ENCODE data around the gene MACROD1.

The MACROD1 gene

DNA sequence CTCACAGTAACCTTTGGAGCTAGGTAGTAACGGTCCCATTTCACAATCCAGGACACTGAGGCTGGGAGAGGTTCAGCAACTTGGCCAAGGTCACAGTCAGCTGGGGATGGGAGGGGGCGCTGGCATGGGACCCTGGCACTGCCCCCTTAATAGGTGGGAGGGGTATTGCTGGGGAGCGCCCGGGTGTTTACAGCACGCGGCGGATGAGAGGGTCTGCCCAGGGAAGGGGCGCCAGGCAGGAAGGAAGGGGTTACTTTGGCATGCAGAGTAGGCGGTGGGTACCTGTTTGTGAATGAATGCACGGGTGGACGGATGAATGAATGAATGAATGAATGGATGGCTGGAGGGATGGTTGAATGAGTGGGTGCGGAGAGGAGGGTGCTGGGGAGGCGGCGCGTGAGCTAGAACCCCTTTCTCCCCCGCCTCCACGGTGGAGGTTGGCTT is 130.8 kb downstream of the MACROD1 start:
- no peak for DNase-seq (ENCODE audit: low read depth)

DNA sequence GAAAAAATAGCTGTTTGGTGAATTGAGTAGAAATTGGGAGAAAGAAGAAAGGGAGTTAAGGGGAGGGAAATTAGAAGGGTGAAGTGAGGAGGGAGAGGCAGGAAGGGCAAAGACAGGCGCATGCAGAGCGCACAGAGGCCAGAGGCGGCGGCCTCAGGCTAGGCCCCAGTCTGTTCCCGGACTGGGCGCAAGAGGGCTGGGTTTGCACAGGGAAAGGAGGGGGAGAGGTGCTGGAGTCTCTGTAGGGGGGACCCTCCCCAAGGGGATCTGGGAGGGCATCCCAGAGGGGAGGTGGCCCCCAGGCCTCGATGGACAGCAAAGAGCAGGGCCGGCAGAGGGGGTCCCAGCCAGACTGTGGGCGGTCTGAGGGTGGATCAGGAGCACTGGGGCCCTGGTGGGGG is 131.5 kb downstream of the MACROD1 start:
- DNase-seq (ENCODE audit: low read depth): no peak

- DNase-seq (ENCODE audit: low read depth): no peak
Measured at GRCh38 chr11:64032050-64032449, 133.9 kb downstream of the MACROD1 start.

DNA sequence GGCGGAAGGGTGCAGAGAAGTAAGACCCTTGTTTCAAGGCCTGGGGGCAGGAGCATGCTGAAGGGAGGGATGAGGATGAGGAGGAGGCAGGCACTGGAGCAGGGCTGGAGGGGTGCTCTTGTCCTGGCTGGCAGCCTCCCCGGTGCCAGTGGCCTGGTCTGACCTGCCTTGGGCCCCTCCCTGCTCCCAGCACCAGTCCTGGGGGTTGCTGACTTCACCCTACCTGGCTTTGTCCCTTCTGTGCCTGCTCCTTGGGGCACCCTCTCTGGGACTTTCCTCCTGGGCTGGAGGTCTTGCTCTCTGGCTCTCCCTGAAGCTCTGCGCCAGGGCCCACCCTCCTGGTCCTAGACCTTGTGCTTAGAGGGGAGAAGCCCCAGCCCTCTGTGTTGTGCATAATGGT is 134.9 kb downstream of the MACROD1 start:
- no peak for DNase-seq (ENCODE audit: low read depth)

- no peak for DNase-seq (ENCODE audit: low read depth)
Measured at GRCh38 chr11:64029773-64030172, 136.1 kb downstream of the MACROD1 start.

- no peak for DNase-seq (ENCODE audit: low read depth)
Measured at GRCh38 chr11:64028398-64029115, 137.4 kb downstream of the MACROD1 start.

- no peak for DNase-seq (ENCODE audit: low read depth)
Measured at GRCh38 chr11:64027651-64028397, 138.1 kb downstream of the MACROD1 start.

DNA sequence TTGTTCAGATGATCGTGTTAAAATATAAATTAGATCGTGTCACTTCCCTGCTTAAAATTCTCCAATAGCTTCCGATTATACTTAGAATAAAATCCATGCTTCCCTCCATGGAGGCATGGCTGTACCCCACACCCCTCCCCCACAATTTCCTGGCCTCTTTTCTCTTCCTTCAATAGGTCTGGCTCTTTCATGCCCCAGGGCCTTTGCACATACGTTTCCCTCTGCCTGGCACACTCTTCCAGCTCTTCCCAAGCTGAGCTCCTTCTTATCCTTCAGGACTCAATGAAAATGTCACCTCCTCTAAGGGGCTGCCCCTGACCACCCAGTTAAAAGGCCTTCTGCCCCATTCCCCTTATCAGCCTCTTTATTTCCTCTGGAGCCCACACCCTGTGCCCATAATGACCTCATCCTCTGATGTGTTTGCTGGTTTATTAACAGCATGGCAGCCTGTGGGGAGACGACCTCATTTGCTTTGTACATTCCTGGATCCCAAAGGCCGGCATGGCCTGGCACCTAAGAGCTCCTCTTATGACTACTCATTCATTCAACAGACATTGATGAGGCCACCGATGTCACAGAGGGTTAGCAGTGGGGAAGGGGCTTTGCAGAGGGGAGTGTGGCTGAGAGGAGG is 139.2 kb downstream of the MACROD1 start:
- no peak for DNase-seq (ENCODE audit: low read depth)

DNA sequence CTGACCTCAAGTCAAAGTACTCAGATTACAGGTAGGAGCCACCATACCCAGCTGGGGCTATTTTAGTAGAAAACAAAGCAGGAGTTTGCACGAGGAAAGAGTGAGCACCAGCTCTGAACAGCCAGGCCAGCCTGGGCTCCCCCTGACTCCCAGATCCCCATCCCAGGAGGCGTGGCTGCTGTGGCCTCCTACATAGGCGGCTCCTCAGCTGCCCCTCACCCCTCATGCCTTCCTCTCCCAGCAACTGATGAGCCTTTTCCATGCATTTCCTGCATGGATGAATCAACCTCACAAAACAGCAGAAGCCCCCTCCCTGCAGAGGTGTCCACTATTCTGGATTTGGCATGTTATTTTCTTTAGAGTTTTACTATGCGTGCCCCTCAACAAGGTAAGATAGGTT is 140.7 kb downstream of the MACROD1 start:
- no peak for DNase-seq (ENCODE audit: low read depth)

DNA sequence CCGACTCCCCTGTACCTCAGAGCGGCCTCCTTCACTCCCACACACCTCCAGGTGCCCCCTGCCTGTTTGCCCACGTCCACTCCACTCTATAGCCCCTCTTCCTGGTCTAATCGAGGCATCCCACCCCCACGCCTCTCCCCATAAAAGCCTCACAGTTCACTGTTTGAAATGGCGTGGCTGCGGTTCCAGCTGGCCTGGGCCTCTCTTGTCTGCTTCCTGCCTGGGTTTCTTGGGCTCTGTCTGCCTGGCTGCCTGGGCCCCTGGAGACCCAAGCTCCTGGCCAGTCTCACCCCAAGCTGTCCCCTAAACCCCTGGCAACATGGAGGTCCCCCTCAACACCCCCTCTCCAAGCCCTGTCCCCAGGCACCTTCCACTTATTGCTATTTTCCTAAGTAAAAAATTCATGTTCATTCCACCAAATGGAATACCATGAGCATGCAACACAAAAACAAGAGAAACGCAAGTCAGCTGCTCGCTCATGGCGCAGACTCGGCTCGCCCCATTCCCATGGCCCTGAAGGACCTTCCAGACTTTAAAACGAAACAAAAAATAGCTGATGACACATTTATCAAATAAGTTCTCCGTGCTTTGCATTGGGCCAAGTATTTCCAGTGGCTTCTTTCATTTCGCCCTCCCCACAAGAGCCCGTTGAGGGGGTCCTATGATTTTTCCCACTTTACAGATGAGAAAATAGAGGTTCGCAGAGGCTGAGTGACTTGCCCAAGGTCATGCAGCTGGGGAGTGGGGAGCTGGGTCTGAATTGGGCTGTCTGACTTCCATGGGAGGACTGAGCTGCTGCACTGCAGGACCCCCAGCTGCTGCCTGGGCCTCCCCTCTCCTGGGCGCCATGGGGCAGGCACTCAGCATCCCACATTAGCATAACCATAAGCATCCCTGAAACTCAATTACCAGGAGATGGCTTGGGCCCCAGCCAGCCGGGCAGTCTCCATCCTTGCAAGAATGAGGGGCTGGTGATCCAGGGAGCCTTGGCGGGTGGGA is 141.9 kb downstream of the MACROD1 start:
- DNase-seq (ENCODE audit: low read depth): no peak

DNA sequence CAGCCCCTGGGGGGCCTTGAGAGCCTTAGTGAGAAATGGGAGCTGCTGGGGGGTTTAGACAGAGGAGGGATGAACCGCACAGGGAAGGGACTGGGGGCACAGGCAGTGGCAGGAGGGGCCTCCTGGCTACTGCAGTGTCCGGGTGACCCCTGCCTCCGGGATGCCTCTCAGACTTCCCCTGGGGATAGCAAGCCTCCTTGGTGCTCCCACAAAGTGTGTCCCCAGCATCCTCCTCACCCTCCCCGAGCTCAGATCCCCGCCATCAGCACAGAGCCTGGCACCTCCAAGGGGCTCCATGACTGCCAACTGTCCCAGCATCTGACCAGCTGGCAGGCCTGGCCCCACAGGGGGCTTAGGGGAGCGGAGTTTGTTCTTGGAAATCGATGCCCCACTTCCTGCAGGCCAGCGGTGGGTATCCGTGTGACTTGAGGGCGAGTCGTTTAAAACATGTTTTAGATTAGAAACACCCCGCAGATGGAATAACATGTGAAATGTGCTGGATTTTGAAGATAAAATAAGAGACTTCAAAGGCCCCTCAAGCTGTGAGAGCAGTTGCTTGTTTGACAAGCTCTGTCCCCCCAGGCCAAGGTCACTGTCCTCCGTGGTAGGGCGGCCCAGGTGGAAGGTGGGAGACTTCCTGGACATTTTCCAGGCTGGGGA is 143.7 kb downstream of the MACROD1 start:
- DNase-seq (ENCODE audit: low read depth): no peak

- DNase-seq (ENCODE audit: low read depth): no peak
Measured at GRCh38 chr11:64021757-64022093, 144.2 kb downstream of the MACROD1 start.

- no peak for DNase-seq (ENCODE audit: low read depth)
Measured at GRCh38 chr11:64020976-64021756, 144.7 kb downstream of the MACROD1 start.

DNA sequence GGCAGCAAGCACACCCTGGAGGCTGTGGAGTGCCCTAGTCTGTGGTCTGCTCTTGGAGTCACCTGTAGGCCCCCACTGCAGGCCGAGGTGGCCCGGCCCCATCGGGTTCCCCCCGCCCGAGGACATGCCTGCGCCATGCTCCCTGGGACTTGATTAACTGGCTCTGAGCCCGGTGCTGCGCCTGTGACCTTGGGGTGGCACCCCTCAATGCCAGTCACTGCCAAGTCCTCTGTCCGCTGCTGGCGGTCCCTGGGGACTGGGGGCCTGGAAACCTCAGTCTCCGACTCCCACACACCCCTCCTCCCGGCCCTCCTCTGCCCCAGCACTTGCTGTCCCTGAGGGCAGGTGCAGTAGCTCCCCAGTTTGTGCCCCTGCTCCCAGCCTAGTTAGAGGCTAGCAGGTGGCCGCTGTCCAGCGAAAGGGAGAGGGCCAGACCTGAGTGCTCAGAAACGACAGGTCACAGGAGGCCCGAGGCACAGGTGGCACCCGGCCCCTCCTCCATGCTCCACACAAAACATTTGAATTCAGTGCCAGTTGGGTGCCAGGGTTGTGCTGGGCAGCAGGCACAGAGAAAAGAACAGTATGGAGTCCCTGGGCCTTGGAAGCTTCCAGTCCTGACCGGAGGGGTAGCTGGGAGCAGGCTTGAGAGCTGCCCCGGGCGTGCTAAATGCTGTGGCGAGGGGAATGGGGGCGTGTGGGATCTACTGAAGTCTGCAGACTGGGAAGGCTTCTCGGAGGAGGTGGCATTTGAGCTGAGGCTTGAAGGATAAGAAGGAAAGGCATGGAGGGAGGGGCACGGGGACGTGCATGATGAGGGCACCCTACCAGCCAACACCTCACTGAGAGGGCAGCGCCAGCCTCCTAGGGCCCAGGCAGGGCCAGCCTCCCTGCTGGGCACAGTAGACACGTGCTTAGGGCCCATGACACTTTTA is 146.5 kb downstream of the MACROD1 start:
- no peak for DNase-seq (ENCODE audit: low read depth)

DNA sequence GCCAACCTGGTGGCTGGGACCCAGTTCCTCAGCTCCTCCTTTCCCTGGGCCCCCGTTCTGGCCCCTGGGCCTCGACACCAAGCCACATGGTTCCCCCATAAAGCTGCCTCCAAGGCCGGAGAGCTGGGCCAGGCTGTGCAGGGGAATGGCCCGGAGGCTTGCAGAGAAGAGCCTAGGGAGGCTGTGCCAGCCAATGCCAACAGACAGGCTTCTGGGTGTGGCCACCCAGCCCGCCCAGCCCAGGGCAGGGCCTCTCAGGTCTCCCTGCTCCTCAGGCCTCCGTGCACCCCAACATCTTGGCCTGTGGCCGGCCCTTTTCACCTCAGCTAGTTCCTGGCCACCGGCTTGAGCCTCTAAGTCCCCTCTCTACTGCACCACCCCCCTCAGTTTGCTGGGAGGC is 147.6 kb downstream of the MACROD1 start:
- DNase-seq (ENCODE audit: low read depth): no peak

GRCh38 chr11:64017945-64018224 is 148.0 kb downstream of the MACROD1 start:
- DNase-seq (ENCODE audit: low read depth): no peak

DNA sequence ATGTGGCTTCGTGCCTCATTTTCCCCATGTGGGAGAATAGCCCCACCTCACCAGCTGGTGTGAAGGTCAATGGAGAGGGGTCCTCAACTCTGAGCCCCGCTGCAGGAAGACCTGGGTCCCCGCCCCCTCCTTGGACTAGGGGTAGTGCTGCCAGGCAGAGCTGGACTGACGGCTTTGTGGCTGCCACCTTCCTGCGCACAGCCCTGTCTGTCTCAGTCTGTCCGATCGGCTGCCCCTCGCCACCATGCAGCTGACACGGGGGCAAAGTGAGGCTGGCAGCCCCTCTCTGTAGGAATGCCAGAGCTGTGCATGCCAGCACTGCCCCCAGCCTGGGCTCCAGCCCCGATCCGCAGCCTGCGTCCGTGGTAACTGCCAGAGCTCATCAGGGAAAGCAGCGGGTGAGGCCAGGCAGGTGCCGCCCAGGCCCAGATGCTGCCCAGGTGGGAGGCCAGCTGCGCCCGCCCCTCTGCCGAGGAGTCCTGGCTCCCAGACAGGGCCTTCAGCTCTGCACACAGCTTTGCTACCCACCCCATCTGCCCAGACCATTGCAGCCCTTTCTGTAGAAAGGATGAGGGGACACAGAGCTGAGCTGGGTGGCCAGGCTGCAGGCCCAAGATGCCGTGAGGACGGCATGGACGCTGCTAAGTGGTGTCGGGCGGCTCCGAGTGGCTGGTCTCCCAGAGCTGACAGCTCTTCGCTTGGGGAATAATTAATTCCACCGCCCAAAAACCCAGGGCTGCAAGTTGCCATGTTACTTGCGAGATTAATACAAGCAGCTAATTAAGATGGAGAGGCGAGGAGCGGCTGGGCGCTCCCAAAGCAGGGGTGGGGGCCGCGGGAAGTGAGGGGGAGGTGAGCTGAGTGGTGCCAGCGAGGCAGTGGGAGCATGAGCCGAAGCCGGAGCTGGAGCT is 149.7 kb downstream of the MACROD1 start:
- DNase-seq (ENCODE audit: low read depth): no peak

DNA sequence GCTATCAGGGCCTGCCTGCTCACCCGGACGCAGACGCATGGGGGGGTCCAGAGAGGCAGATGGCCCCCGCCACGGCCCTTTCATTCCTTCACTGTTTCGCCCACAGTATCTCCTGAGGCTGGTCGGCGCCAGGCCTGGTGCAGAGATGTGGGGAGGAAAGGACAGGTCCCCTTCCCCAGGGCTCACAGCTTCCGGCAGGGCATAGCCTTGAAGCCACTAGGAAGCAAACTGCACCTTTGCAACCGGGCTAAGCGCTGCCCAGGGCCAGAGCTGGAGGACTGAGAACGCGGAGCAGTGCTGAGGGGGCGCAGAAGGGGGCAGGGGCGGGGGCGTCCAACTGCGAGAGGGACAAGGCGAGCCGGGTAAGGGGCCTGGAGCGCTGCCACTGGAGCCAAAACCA is 150.4 kb downstream of the MACROD1 start:
- DNase-seq (ENCODE audit: low read depth): no peak

GRCh38 chr11:64014356-64014755 is 151.6 kb downstream of the MACROD1 start:
- no peak for DNase-seq (ENCODE audit: low read depth)
